CD4-positive, CD25-positive, alpha-beta regulatory T cell (primary cell): ENCODE data around the gene CCBE1. TPM values are rescaled to one million over a fixed set of nuclear protein-coding genes. Genes with fewer than 3 reads are reported as not detected.

ENCODE experiments used
- ATAC-seq, 2 donors: fragments of 150-1000 bp; cut with Tn5 transposase; one replicate each; pipeline ENCODE4 v1.10.0; 2021; ENCODE audit warnings: low read depth in 2 of 2, moderate number of reproducible peaks in 2 of 2, moderate library complexity in 1 of 2
- DNase-seq, 3 donors: peaks; one replicate each; pipeline versions ENCODE4 v3.0.0 to v3.0.0-alpha.2; 2012 to 2022; ENCODE audit warnings: mixed read lengths in 1 of 3
- H3K27ac ChIP-seq: one replicate; pipeline ENCODE4 v1.7.0; 2013; ENCODE audit warnings: mild to moderate bottlenecking, low read length; ENCODE audit not compliant: insufficient read depth, poor library complexity, severe bottlenecking
- H3K27me3 ChIP-seq: one replicate; pipeline ENCODE4 v1.7.0; 2013; ENCODE audit warnings: low read length; ENCODE audit not compliant: control insufficient read depth, insufficient read depth
- H3K36me3 ChIP-seq: one replicate; pipeline ENCODE4 v1.7.0; 2013; ENCODE audit warnings: mild to moderate bottlenecking, low read length, moderate library complexity; ENCODE audit not compliant: control insufficient read depth, insufficient read depth
- H3K4me1 ChIP-seq: 2 replicates; pipeline ENCODE4 v1.7.0; 2013; ENCODE audit warnings: mild to moderate bottlenecking, low read length; ENCODE audit not compliant: insufficient read depth, control insufficient read depth, poor library complexity, severe bottlenecking
- H3K4me3 ChIP-seq: one replicate; pipeline ENCODE4 v1.7.0; 2013; ENCODE audit warnings: low read depth, mild to moderate bottlenecking, low read length, moderate library complexity
- H3K9me3 ChIP-seq, 2 experiments: 1 replicate in 1 of 2; 2 replicates in 1 of 2; pipeline ENCODE4 v1.7.0; 2013; ENCODE audit warnings: low read length in 2 of 2, mild to moderate bottlenecking in 1 of 2, moderate library complexity in 1 of 2; ENCODE audit not compliant: control insufficient read depth in 2 of 2
- H3K27ac Mint-ChIP-seq, 3 donors: one replicate each; pipeline ENCODE4 v1.8.0; 2020 to 2022; ENCODE audit warnings: mild to moderate bottlenecking in 3 of 3, mixed read lengths in 3 of 3, moderate library complexity in 2 of 3
- H3K27me3 Mint-ChIP-seq: one replicate; pipeline ENCODE4 v1.8.0; 2022; ENCODE audit warnings: mild to moderate bottlenecking, mixed read lengths
- H3K36me3 Mint-ChIP-seq: one replicate; pipeline ENCODE4 v1.8.0; 2020; ENCODE audit warnings: mixed read lengths
- H3K4me1 Mint-ChIP-seq, 4 donors: one replicate each; pipeline ENCODE4 v1.8.0; 2020 to 2022; ENCODE audit warnings: mixed read lengths in 4 of 4, mild to moderate bottlenecking in 1 of 4
- H3K4me3 Mint-ChIP-seq, 4 donors: one replicate each; pipeline ENCODE4 v1.8.0; 2020 to 2022; ENCODE audit warnings: mild to moderate bottlenecking in 4 of 4, mixed read lengths in 4 of 4, moderate library complexity in 3 of 4
- H3K9me3 Mint-ChIP-seq, 7 donors: one replicate each; pipeline ENCODE4 v1.8.0; 2020 to 2022; ENCODE audit warnings: mixed read lengths in 7 of 7, mild to moderate bottlenecking in 3 of 7, moderate library complexity in 2 of 7
- polyA plus RNA-seq, 4 donors: library from polyadenylated mRNA; unstranded; fragments of 300-500 nt; fragmentation: Illumina TruSeq; gene quantifications; one replicate each; pipeline ENCODE4 v1.2.3, GENCODE V29; 2021
- total RNA-seq: library from RNA; stranded (reverse); gene quantifications from one replicate; pipeline ENCODE4 v1.2.3, GENCODE V29; 2022

CCBE1 gene
- total and polyA plus RNA-seq, 5 donors from 2014 or later = not detected

DNA sequence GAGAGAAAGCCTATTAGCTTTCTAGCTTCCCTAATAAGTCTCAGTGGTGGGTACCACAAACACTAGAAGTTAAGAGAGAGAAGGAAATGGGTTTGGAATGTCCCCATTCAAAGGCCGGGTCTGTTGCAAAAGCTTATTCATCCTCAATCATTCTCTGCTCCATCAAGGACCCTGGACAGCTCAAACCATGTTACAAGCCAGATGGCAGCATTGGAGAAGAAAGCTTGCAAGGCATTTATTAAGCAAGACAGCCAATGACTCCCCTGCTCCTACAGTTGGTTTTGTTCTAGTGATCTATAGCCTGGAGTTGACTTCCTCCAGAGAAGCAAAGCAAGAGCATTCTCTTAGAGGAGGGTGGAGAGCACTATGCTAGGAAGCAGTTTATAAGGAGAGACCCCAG lies 251.2 kb downstream of the CCBE1 start:
- Histone ChIP-seq H3K27me3 (peaks cover 3% of the 10 kb centered on the region), H3K36me3 (no peaks in the 10 kb centered on the region), H3K27ac (no peak overlapping the region), H3K4me1 (no peaks in the 10 kb centered on the region), H3K4me3 (no peak overlapping the region), H3K9me3 (no peaks in the 10 kb centered on the region)
- H3K27ac Mint-ChIP-seq = no peak overlapping the region
- no peak overlapping the region for H3K4me3 Mint-ChIP-seq
- H3K27me3 Mint-ChIP-seq = peaks cover 25% of the 10 kb centered on the region
- no peaks in the 10 kb centered on the region for H3K4me1 Mint-ChIP-seq
- DNase-seq = no peak
- H3K9me3 Mint-ChIP-seq = peaks cover 0 to 4% (median 3%) of the 10 kb centered on the region in 7 donors
- no peak for ATAC-seq
- no peaks in the 10 kb centered on the region for H3K36me3 Mint-ChIP-seq

GRCh38 chr18:59437851-59438569 lies 259.2 kb downstream of the CCBE1 start:
- H3K9me3 Mint-ChIP-seq = peaks cover 0 to 5% (median 3%) of the 10 kb centered on the region in 7 donors
- H3K4me3 Mint-ChIP-seq = no peak overlapping the region
- no peak for ATAC-seq
- Histone ChIP-seq H3K9me3 (no peaks in the 10 kb centered on the region), H3K27me3 (no peaks in the 10 kb centered on the region), H3K4me1 (no peaks in the 10 kb centered on the region), H3K36me3 (no peaks in the 10 kb centered on the region), H3K27ac (no peak overlapping the region), H3K4me3 (no peak overlapping the region)
- no peaks in the 10 kb centered on the region for H3K36me3 Mint-ChIP-seq
- H3K27ac Mint-ChIP-seq = no peak overlapping the region
- no peak for DNase-seq
- H3K4me1 Mint-ChIP-seq = no peaks in the 10 kb centered on the region
- peaks cover 22% of the 10 kb centered on the region for H3K27me3 Mint-ChIP-seq

DNA sequence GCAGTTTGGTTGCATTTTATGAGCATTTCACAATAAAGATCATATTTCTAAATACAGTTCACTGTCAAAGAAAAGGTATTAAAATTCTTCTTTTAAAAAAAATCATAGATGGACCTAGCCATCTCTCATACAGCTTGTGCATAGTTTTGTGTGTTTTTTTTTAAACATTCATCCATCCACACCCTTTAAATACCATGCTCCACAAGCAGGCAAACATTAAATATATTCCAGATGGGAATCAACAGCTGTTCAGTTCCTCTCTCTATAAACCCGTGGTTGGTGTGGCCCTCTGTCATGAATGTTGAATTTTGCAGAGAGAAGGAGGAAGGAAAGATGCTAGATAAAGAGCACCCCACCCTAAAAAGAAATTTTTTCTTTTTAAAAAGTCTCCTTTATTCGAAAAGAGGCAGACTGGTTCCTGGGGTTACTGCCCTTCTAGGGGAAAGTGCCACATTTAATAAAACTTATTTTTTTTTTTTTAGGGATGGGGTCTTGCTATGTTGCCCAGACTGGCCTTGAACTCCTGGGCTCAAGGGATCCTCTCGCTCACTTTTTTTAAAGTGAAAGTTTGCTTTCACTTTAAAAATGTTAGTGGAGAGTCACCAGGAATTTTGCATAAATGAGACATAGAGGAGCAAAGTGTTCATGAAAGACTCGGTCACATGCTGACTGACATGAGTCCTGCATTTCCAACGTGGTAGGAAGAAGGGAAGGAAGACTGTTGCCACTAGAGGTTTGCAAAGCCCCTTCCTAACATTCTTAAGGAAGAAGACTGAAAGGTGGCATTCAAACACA lies 264.2 kb downstream of the CCBE1 start:
- Histone ChIP-seq H3K36me3 (no peaks in the 10 kb centered on the region), H3K27me3 (no peaks in the 10 kb centered on the region), H3K4me1 (no peaks in the 10 kb centered on the region), H3K4me3 (no peak overlapping the region), H3K9me3 (no peaks in the 10 kb centered on the region), H3K27ac (no peak overlapping the region)
- DNase-seq (no peak), ATAC-seq (no peak)
- H3K36me3 Mint-ChIP-seq = no peaks in the 10 kb centered on the region
- peaks cover 19% of the 10 kb centered on the region for H3K27me3 Mint-ChIP-seq
- no peak overlapping the region for H3K27ac Mint-ChIP-seq
- H3K9me3 Mint-ChIP-seq = peaks cover 0 to 5% (median 0%) of the 10 kb centered on the region in 7 donors
- no peak overlapping the region for H3K4me3 Mint-ChIP-seq
- H3K4me1 Mint-ChIP-seq = no peaks in the 10 kb centered on the region

DNA sequence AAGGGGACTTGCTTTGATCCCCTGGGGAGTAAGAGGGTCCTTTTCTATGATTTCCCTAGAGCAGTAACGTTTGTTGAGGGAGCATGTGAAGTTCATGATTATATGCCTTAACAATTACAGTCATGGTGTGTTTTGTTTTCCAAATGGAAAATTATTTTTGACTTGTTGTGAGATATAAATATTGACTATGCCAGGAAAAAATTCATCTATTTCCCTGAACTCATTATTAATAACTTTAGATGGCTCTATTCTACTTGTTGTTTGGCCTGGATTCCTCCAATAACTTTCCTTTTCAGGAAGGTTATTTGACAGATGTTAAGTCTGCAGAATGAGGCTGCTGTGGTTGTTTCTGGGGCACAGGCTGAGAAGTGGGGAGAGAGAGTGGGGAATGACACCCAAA lies 266.1 kb downstream of the CCBE1 start:
- H3K4me3 Mint-ChIP-seq = no peak overlapping the region
- H3K9me3 ChIP-seq = no peaks in the 10 kb centered on the region
- no peaks in the 10 kb centered on the region for H3K36me3 ChIP-seq
- no peaks in the 10 kb centered on the region for H3K4me1 ChIP-seq
- no peak overlapping the region for H3K27ac ChIP-seq
- H3K27ac Mint-ChIP-seq = no peak overlapping the region
- H3K4me1 Mint-ChIP-seq = no peaks in the 10 kb centered on the region
- peaks cover 23% of the 10 kb centered on the region for H3K27me3 Mint-ChIP-seq
- no peaks in the 10 kb centered on the region for H3K27me3 ChIP-seq
- DNase-seq (no peak), ATAC-seq (no peak)
- H3K9me3 Mint-ChIP-seq = peaks cover 0 to 5% (median 0%) of the 10 kb centered on the region in 7 donors
- H3K36me3 Mint-ChIP-seq = no peaks in the 10 kb centered on the region
- no peak overlapping the region for H3K4me3 ChIP-seq

DNA sequence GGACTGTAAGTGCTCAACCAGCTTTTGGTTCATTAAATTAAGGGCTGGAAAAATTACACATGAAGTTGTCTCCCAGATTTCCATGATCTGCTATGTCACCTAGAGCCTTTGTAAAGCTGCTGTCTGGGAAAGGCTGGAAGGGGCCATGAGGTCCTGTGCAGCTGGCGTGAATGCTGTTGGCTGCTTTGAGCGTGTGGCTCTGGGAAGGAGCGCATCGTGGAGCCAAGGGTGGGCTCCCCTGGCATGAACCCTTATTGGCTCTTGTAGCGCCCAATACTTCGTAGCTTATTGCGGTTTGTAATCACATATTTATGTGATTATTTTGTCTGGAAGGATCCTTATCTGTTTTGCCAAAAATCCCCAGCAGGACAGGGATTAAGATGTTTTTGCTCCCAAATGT lies 267.6 kb downstream of the CCBE1 start:
- ATAC-seq = no peak

DNA sequence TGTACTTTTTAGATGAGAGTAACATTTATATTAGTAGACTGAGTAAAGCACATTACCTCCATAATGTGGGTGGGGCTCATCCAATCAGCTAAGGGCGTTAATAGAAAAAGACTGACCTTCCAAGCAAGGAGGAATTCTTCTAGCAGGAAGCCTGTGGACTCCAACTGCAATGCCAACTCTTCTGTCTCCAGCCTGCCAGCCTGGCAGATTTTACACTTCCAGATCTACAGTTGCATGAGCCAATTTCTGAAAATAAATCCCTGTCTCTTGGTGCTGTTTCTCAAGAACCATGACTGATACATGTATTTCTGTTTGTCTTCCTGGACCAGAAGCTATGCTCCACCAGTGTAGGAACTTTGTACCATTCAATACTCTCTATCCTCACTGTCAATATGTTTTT lies 269.2 kb downstream of the CCBE1 start:
- Mint-ChIP-seq H3K9me3 (peaks cover 0 to 2% (median 0%) of the 10 kb centered on the region in 7 donors), H3K4me3 (no peak overlapping the region), H3K36me3 (no peaks in the 10 kb centered on the region), H3K4me1 (no peaks in the 10 kb centered on the region), H3K27ac (no peak overlapping the region), H3K27me3 (peaks cover 10% of the 10 kb centered on the region)
- Histone ChIP-seq H3K4me1 (no peaks in the 10 kb centered on the region), H3K27ac (no peak overlapping the region), H3K4me3 (no peak overlapping the region), H3K9me3 (no peaks in the 10 kb centered on the region), H3K36me3 (no peaks in the 10 kb centered on the region), H3K27me3 (peaks cover 5% of the 10 kb centered on the region)
- ATAC-seq = no peak
- no peak for DNase-seq

More for the DNA sequence above, 267.6 kb downstream of the CCBE1 start:
- DNase-seq = no peak
- no peaks in the 10 kb centered on the region for H3K9me3 ChIP-seq
- Mint-ChIP-seq H3K27me3 (peaks cover 11% of the 10 kb centered on the region), H3K9me3 (peaks cover 0 to 5% (median 0%) of the 10 kb centered on the region in 7 donors), H3K36me3 (no peaks in the 10 kb centered on the region), H3K4me3 (no peak overlapping the region), H3K27ac (no peak overlapping the region), H3K4me1 (no peaks in the 10 kb centered on the region)
- H3K27me3 ChIP-seq = no peaks in the 10 kb centered on the region
- no peaks in the 10 kb centered on the region for H3K4me1 ChIP-seq
- no peak overlapping the region for H3K27ac ChIP-seq
- no peaks in the 10 kb centered on the region for H3K36me3 ChIP-seq
- no peak overlapping the region for H3K4me3 ChIP-seq

- no peaks in the 10 kb centered on the region for H3K36me3 Mint-ChIP-seq
- H3K27ac Mint-ChIP-seq = no peak overlapping the region
- H3K27ac ChIP-seq = no peak overlapping the region
- H3K27me3 ChIP-seq = peaks cover 11% of the 10 kb centered on the region
- H3K4me1 ChIP-seq = no peaks in the 10 kb centered on the region
- H3K9me3 Mint-ChIP-seq = peaks cover 0 to 4% (median 0%) of the 10 kb centered on the region in 7 donors
- H3K36me3 ChIP-seq = no peaks in the 10 kb centered on the region
- peaks cover 10% of the 10 kb centered on the region for H3K27me3 Mint-ChIP-seq
- no peaks in the 10 kb centered on the region for H3K4me1 Mint-ChIP-seq
- no peak overlapping the region for H3K4me3 Mint-ChIP-seq
- no peak overlapping the region for H3K4me3 ChIP-seq
- no peaks in the 10 kb centered on the region for H3K9me3 ChIP-seq
- ATAC-seq (no peak), DNase-seq (no peak)
Observed at GRCh38 chr18:59426855-59427254, 270.4 kb downstream of the CCBE1 start.
